Neural crest cell (in vitro differentiated cells): ENCODE data around the gene DEGS1. TPM values are rescaled to one million over a fixed set of nuclear protein-coding genes. Genes with fewer than 3 reads are reported as not detected.

Experiments used
- DNase-seq: peaks from one replicate; pipeline ENCODE4 v3.0.0; 2021; ENCODE audit warnings: low read depth, mixed read lengths, low spot score
- H3K27ac Mint-ChIP-seq: one replicate; pipeline ENCODE4 v1.8.0; 2021; ENCODE audit warnings: mild to moderate bottlenecking, mixed read lengths; ENCODE audit not compliant: unreplicated experiment
- H3K27me3 Mint-ChIP-seq: 2 replicates; pipeline ENCODE4 v1.8.0; 2021; ENCODE audit warnings: low read depth, mild to moderate bottlenecking, mixed read lengths
- H3K36me3 Mint-ChIP-seq: 2 replicates; pipeline ENCODE4 v1.8.0; 2021; ENCODE audit warnings: low read depth, mild to moderate bottlenecking, mixed read lengths
- H3K4me1 Mint-ChIP-seq: 2 replicates; pipeline ENCODE4 v1.8.0; 2021; ENCODE audit warnings: mixed read lengths
- H3K4me3 Mint-ChIP-seq: one replicate; pipeline ENCODE4 v1.8.0; 2021; ENCODE audit warnings: mild to moderate bottlenecking, mixed read lengths
- H3K9me3 Mint-ChIP-seq: 2 replicates; pipeline ENCODE4 v1.8.0; 2021; ENCODE audit warnings: mixed read lengths
- total RNA-seq: library from RNA; stranded (reverse); gene quantifications from 2 replicates; pipeline ENCODE4 v1.2.1, GENCODE V29; 2021
- TF ChIP-seq, protein P1 (sequence below): fragments of 200-600 bp; sonication (generic); conservative IDR thresholded peaks from 2 replicates; pipeline ENCODE4 v1.5.0; 2021; ENCODE audit warnings: antibody characterized with exemption, mild to moderate bottlenecking

Gene DEGS1
- total RNA-seq, 1 donor from 2014 or later = 40.5 TPM

DNA sequence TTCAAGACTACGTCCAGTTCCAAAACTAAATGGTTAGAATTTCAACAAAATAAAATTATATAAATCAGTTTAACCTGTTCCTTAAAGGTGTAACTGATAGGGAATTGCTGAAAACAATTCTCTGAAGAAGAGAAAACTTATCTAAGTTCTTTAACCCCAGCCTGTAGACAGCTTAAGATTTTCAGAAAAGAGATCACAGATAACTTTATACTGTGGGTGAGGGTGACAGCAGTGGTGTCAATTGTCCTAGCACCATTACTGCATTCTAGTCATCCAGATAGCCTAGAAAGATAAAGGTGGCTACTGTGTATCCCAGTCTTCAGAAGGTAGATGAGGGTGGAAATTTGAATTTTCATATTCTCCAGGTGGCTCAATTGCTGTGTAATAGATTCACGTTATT lies 19.7 kb upstream of the DEGS1 start:
- Mint-ChIP-seq H3K9me3 (no peaks in the 10 kb centered on the region), H3K27me3 (no peaks in the 10 kb centered on the region), H3K4me3 (no peak overlapping the region), H3K27ac (no peak overlapping the region), H3K4me1 (peaks cover 3% of the 10 kb centered on the region), H3K36me3 (no peaks in the 10 kb centered on the region)
- TF ChIP-seq, protein P1, sequence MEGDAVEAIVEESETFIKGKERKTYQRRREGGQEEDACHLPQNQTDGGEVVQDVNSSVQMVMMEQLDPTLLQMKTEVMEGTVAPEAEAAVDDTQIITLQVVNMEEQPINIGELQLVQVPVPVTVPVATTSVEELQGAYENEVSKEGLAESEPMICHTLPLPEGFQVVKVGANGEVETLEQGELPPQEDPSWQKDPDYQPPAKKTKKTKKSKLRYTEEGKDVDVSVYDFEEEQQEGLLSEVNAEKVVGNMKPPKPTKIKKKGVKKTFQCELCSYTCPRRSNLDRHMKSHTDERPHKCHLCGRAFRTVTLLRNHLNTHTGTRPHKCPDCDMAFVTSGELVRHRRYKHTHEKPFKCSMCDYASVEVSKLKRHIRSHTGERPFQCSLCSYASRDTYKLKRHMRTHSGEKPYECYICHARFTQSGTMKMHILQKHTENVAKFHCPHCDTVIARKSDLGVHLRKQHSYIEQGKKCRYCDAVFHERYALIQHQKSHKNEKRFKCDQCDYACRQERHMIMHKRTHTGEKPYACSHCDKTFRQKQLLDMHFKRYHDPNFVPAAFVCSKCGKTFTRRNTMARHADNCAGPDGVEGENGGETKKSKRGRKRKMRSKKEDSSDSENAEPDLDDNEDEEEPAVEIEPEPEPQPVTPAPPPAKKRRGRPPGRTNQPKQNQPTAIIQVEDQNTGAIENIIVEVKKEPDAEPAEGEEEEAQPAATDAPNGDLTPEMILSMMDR = no peak
- DNase-seq = no peak

DNA sequence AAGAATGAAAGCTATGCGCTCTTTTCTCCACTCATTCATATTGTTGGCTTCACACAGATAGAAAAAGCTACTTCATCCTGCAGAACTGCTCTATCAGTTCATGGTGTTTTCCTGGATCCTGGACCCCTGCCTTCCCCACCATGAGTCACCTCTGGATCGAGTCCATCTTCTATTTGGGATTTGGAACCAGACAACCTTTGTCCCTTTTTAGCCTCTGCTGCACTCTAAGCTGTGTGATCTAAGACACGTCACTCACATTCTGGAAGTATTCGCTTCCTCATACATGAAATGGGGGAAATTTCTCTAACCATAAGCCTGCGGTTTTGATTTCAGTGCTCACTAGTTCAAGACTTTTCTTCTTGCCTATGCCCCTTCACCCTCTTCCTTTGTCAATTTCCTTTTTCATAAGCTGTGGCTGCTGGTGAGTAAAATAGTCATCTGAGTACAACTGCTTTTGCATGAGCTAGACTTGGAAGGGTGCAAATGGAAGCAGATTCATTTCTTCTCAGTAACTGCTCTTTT lies 14.1 kb upstream of the DEGS1 start:
- Mint-ChIP-seq H3K27ac (no peak overlapping the region), H3K36me3 (no peaks in the 10 kb centered on the region), H3K9me3 (peaks cover 8% of the 10 kb centered on the region), H3K27me3 (peaks cover 11% of the 10 kb centered on the region), H3K4me3 (no peak overlapping the region), H3K4me1 (peaks cover 3% of the 10 kb centered on the region)
- TF ChIP-seq, protein P1 = no peak
- DNase-seq = no peak

DNA sequence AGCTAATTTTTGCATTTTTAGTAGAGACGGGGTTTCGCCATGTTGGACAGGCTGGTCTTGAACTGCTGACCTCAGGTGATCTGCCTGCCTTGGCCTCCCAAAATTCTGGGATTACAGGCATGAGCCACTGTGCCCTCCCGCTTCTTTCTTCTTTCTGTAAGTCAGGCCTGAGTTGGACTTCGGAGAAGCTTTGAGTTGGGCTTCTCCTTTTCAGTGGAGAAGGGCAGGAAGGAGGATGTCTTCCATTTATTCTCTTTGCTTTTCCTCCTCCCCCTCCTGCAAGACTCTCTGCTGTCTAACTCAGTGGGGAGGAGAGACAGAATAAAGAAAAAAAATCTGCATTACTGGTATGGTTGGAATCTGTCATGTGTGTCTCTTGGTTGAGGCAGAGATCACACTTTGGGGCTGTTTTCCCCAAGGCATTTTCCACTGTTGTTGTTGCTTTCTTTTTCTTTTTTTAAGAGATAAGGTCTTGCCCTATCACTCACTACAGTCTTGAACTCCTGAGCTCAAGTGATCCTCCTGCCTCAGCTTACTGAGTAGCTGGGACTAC lies 13.2 kb upstream of the DEGS1 start:
- no peak overlapping the region for H3K27ac Mint-ChIP-seq
- peaks cover 11% of the 10 kb centered on the region for H3K27me3 Mint-ChIP-seq
- H3K9me3 Mint-ChIP-seq = peaks cover 8% of the 10 kb centered on the region
- no peaks in the 10 kb centered on the region for H3K36me3 Mint-ChIP-seq
- H3K4me3 Mint-ChIP-seq = no peak overlapping the region
- H3K4me1 Mint-ChIP-seq = peaks cover under 1% of the 10 kb centered on the region
- DNase-seq = no peak
- TF ChIP-seq, protein P1 = no peak

DNA sequence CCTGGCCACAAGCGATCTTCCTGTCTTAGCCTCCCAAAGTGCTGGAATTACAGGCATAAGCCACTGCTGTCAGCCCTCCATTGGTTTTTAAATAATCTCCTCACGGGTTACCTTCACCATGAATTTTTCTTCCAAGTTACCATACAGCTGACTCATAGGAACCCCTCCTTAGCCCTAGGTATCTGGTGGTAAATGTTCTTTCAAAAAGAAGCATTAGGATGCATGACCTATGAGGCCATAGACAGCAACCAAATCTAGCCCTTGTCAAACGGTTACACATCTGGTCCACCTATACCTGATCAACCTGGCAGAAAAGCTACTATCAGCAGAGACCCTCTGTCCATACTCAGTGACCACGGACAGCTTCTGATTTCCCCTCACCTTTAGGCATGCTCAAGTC lies 12.7 kb upstream of the DEGS1 start:
- TF ChIP-seq, protein P1 = no peak
- no peak overlapping the region for H3K4me3 Mint-ChIP-seq
- peaks cover 12% of the 10 kb centered on the region for H3K27me3 Mint-ChIP-seq
- DNase-seq = no peak
- peaks cover 8% of the 10 kb centered on the region for H3K9me3 Mint-ChIP-seq
- H3K27ac Mint-ChIP-seq = no peak overlapping the region
- H3K36me3 Mint-ChIP-seq = no peaks in the 10 kb centered on the region
- H3K4me1 Mint-ChIP-seq = peaks cover 2% of the 10 kb centered on the region

DNA sequence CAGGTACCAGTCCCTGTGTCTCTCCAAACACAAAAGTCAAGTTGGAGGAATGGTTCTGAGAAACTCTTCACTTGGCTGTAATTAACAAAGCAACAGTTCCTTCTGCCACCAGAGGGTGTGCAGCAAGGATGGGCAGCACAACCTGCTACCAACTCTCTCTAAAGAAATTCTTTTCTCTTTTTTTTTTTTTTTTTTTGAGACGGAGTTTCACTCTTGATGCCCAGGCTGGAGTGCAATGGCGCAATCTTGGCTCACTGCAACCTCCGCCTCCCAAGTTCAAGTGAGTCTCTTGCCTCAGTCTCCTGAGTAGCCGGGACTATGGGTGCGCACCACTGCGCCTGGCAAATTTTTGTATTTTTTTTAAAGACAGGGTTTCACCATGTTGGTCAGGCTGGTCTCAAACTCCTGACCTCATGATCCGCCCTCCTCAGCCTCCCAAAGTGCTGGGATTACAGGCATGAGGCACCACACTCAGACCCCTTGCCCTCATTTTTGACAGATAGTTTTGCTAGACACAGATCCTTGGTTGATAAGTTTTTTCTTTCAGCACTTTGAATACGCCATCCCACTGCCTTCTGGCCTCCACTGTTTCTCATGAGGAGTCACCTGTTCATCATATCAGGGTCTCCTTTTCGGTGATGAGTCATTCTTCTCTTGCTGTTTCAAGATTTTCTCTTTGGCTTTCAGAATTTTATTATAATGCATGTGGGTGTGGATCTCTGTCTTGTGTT lies 12.1 kb upstream of the DEGS1 start:
- Mint-ChIP-seq H3K36me3 (no peaks in the 10 kb centered on the region), H3K27ac (no peak overlapping the region), H3K4me3 (no peak overlapping the region), H3K9me3 (peaks cover 8% of the 10 kb centered on the region), H3K27me3 (peaks cover 16% of the 10 kb centered on the region), H3K4me1 (peaks cover 8% of the 10 kb centered on the region)
- TF ChIP-seq, protein P1 = peak; percentile 57
- no peak for DNase-seq
